GM12801 (cell line): ENCODE measurements around the gene SORCS1.

ENCODE experiments used
- CTCF ChIP-seq: IDR thresholded peaks from one replicate; pipeline ENCODE4 v1.5.1; 2011; ENCODE audit warnings: control low read depth; ENCODE audit not compliant: insufficient read length; ENCODE audit errors: extremely low read depth

SORCS1 gene

GRCh38 chr10:106857728-106858127, 306.8 kb downstream of the SORCS1 start:
- no peak for TF ChIP-seq CTCF

- no peak for TF ChIP-seq CTCF
Observed at GRCh38 chr10:106857213-106857612, 307.3 kb downstream of the SORCS1 start.

- TF ChIP-seq CTCF = no peak
Observed at GRCh38 chr10:106836933-106837663, 327.4 kb downstream of the SORCS1 start.

GRCh38 chr10:106832846-106833245, 331.7 kb downstream of the SORCS1 start:
- no peak for TF ChIP-seq CTCF

- no peak for TF ChIP-seq CTCF
Observed at GRCh38 chr10:106830471-106830870, 334.0 kb downstream of the SORCS1 start.

- TF ChIP-seq CTCF = no peak
Observed at GRCh38 chr10:106830006-106830405, 334.5 kb downstream of the SORCS1 start.

- no peak for TF ChIP-seq CTCF
Observed at GRCh38 chr10:106826716-106827115, 337.8 kb downstream of the SORCS1 start.
